ENCODE data around the gene IL12RB2. TPM values are rescaled to one million over a fixed set of nuclear protein-coding genes. Genes with fewer than 3 reads are reported as not detected.

Gene IL12RB2
- total and polyA plus RNA-seq, 4 donors: 0.02 to 2.1 (median 0.44) TPM

- ATAC-seq (ENCODE audit: insufficient read depth, low FRiP score) (no peak), DNase-seq (no peak)
- no peak overlapping the region for H3K27ac ChIP-seq (ENCODE audit: low read depth in 1 of 2, low read length in 1 of 2)
- peaks cover 0 to 1% (median 0%) of the 10 kb centered on the region in 4 donors for H3K9me3 ChIP-seq (ENCODE audit: control insufficient read depth in 4 of 4, insufficient read depth in 3 of 4, low read length in 3 of 4)
- 94 to 97% methylated on average over 3 of the region's 3 CpGs for WGBS, 2 donors
- H3K9ac ChIP-seq (ENCODE audit: insufficient read depth in 1 of 2, low read length in 2 of 2): no peak overlapping the region
- H3K4me1 ChIP-seq (ENCODE audit: control insufficient read depth in 5 of 5, insufficient read depth in 5 of 5, low read length in 5 of 5): no peaks in the 10 kb centered on the region
- H3K4me3 ChIP-seq: no peak overlapping the region
- no peak for TF ChIP-seq CTCF (IDR thresholded peaks at IDR 0.05; ENCODE audit: control extremely low read depth, extremely low read depth)
- H3K36me3 ChIP-seq (ENCODE audit: control insufficient read depth in 4 of 4, insufficient read depth in 4 of 4, low read length in 4 of 4): no peaks in the 10 kb centered on the region
- H3K27me3 ChIP-seq (ENCODE audit: control insufficient read depth in 3 of 3, insufficient read depth in 3 of 3, low read length in 2 of 3): no peaks in the 10 kb centered on the region
Measured at GRCh38 chr1:67270541-67270940, 37.1 kb upstream of the IL12RB2 start.

DNA sequence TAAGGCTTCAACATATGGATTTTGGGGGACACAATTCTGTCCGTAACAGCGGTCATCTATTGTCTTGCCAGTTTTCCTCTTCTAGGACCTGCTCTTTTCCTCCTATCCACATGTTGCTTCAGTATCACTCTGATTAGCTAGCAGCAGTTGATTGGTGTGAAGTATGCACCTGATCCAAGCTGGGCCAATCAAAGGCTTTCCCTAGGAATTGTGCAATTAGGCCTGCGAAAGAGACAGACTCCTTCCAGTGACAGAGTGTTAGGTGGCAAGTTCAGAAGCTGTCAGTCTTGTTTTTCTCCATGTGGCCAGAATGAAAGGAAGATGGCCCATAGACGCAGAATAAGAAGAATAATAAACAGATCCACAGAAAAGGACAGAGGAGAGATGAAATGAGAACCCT lies 34.1 kb upstream of the IL12RB2 start:
- no peaks in the 10 kb centered on the region for H3K27me3 ChIP-seq (ENCODE audit: control insufficient read depth in 3 of 3, insufficient read depth in 3 of 3, low read length in 2 of 3)
- no peak overlapping the region for H3K27ac ChIP-seq (ENCODE audit: low read depth in 1 of 2, low read length in 1 of 2)
- no peak for TF ChIP-seq CTCF (IDR thresholded peaks at IDR 0.05; ENCODE audit: control extremely low read depth, extremely low read depth)
- no peaks in the 10 kb centered on the region for H3K36me3 ChIP-seq (ENCODE audit: control insufficient read depth in 4 of 4, insufficient read depth in 4 of 4, low read length in 4 of 4)
- peaks cover 0 to 1% (median 0%) of the 10 kb centered on the region in 4 donors for H3K9me3 ChIP-seq (ENCODE audit: control insufficient read depth in 4 of 4, insufficient read depth in 3 of 4, low read length in 3 of 4)
- no peaks in the 10 kb centered on the region for H3K4me1 ChIP-seq (ENCODE audit: control insufficient read depth in 5 of 5, insufficient read depth in 5 of 5, low read length in 5 of 5)
- H3K4me3 ChIP-seq: no peak overlapping the region
- DNase-seq: no peak
- no peak for ATAC-seq (ENCODE audit: insufficient read depth, low FRiP score)
- WGBS, 2 donors: 84 to 90% methylated on average over 4 of the region's 4 CpGs
- no peak overlapping the region for H3K9ac ChIP-seq (ENCODE audit: insufficient read depth in 1 of 2, low read length in 2 of 2)

DNA sequence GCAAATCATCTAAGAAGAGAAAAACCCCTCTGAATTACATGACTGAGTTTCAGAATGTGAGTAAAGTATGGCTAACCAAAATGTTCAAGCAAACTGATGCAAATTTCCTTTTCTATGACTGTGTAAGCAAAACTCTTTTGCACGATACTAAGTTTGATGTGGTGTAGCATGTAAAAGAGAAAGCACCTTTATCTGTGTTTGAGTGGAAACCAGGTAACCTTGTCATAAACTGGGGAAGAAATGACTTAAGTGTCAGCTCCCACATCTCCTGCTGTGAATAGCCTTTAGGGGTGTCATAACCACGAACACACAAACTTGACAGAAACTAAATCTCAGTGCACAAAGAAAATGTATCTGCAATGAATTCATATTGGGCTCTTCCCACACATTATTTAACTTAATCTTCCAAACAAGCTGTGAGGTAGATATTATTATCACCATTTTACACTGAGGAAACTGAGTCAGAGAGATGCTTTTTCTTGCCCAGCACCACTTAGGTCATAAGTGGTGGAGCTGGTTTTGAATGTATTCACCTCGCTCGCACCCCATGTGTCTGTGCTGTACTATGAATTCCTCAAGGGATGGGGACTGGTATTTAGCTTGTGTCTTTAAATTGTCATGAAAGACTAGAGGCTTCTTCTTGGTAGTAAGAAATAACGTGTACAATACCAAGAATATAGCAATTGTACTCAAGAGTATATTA lies 32.9 kb upstream of the IL12RB2 start:
- WGBS, 2 donors: 85 to 88% methylated on average over 5 of the region's 5 CpGs

More for the DNA sequence above, 32.9 kb upstream of the IL12RB2 start:
- no peak overlapping the region for H3K4me3 ChIP-seq
- H3K27me3 ChIP-seq (ENCODE audit: control insufficient read depth in 3 of 3, insufficient read depth in 3 of 3, low read length in 2 of 3): no peaks in the 10 kb centered on the region
- no peak overlapping the region for H3K9ac ChIP-seq (ENCODE audit: insufficient read depth in 1 of 2, low read length in 2 of 2)
- H3K36me3 ChIP-seq (ENCODE audit: control insufficient read depth in 4 of 4, insufficient read depth in 4 of 4, low read length in 4 of 4): no peaks in the 10 kb centered on the region
- TF ChIP-seq CTCF (IDR thresholded peaks at IDR 0.05; ENCODE audit: control extremely low read depth, extremely low read depth): no peak
- no peak overlapping the region for H3K27ac ChIP-seq (ENCODE audit: low read depth in 1 of 2, low read length in 1 of 2)
- peaks cover 0 to 1% (median 0%) of the 10 kb centered on the region in 4 donors for H3K9me3 ChIP-seq (ENCODE audit: control insufficient read depth in 4 of 4, insufficient read depth in 3 of 4, low read length in 3 of 4)
- DNase-seq (no peak), ATAC-seq (ENCODE audit: insufficient read depth, low FRiP score) (no peak)
- no peaks in the 10 kb centered on the region for H3K4me1 ChIP-seq (ENCODE audit: control insufficient read depth in 5 of 5, insufficient read depth in 5 of 5, low read length in 5 of 5)
